ENCODE measurements around the gene LIPT2. TPM values are rescaled to one million over a fixed set of nuclear protein-coding genes. Genes with fewer than 3 reads are reported as not detected.

The LIPT2 gene
- total and polyA plus RNA-seq, 2 of the 4 experiments (the other 2 are of a cell fraction), result 1.7 to 2.9 TPM

- Histone ChIP-seq H2AK9ac (replicated peaks; ENCODE audit: low read depth, low read length, poor library complexity) (no peak overlapping the region), H3K14ac (replicated peaks; ENCODE audit: low read depth, low read length) (no peak overlapping the region), H2BK20ac (ENCODE audit: low read depth, low read length) (no peak overlapping the region), H2AK5ac (ENCODE audit: low read depth, low read length) (no peak overlapping the region), H4K5ac (ENCODE audit: low read depth, low read length) (no peak overlapping the region), H3K4me3 (ENCODE audit: insufficient read depth, low read depth, low read length) (no peak overlapping the region), H3K27me3 (ENCODE audit: control insufficient read depth, insufficient read depth, low read length) (no peaks in the 10 kb centered on the region; the same call in 1 of the 2 replicates), H4K91ac (ENCODE audit: insufficient read depth, low read depth, low read length) (no peak overlapping the region), H2AFZ (replicated peaks; ENCODE audit: low read length, poor library complexity) (no peak overlapping the region), H3K27ac (ENCODE audit: insufficient read depth, low read length) (no peak overlapping the region), H3K79me1 (ENCODE audit: low read depth in 1 of 2, low read length in 2 of 2) (no peaks in the 10 kb centered on the region), H2BK15ac (ENCODE audit: low read depth, low read length) (no peak overlapping the region), H3K9ac (ENCODE audit: low read depth, low read length) (no peak overlapping the region), H3K9me1 (ENCODE audit: insufficient read depth, low read length) (no peaks in the 10 kb centered on the region), H3K4ac (ENCODE audit: low read depth, low read length) (no peak overlapping the region), H4K20me1 (ENCODE audit: insufficient read depth, low read length) (no peaks in the 10 kb centered on the region), H3K4me1 (ENCODE audit: control insufficient read depth, insufficient read depth, low read length) (peaks cover 4% of the 10 kb centered on the region), H3K23ac (ENCODE audit: low read depth, low read length) (no peak overlapping the region), H2BK120ac (ENCODE audit: low read depth, low read length) (no peak overlapping the region), H3K36me3 (ENCODE audit: control insufficient read depth, insufficient read depth, low read length) (no peaks in the 10 kb centered on the region), H3K4me2 (ENCODE audit: low read depth, low read length) (peak overlapping the region; percentile 52; the same call in 1 of the 2 replicates), H4K8ac (ENCODE audit: low read depth in 2 of 2, low read length in 2 of 2) (no peak overlapping the region), H3K56ac (ENCODE audit: extremely low read depth, insufficient read depth, low read length) (no peak overlapping the region), H2BK5ac (ENCODE audit: low read depth, low read length, poor library complexity, severe bottlenecking) (no peak overlapping the region), H3K18ac (ENCODE audit: low read depth, low read length) (no peak overlapping the region; the same call in 1 of the 2 replicates), H3K9me3 (ENCODE audit: control insufficient read depth, insufficient read depth, low read length) (no peaks in the 10 kb centered on the region)
- DNase-seq (peak; percentile 11), ATAC-seq (ENCODE audit: low read depth) (peak; percentile 76)
- TF ChIP-seq SMC3 (IDR thresholded peaks at IDR 0.05; ENCODE audit: low read depth, low read length) (0 out of 2 replicates have a peak, but pooled peaks have one; percentile 10), NFE2L2 (IDR thresholded peaks at IDR 0.05; ENCODE audit: low read depth, low read length) (no peak)
- in situ Hi-C loops (cut with MboI; ENCODE audit: low sequenced_read_pairs), result loop anchor here (10.0 kb wide), 1 partner anchor 478 kb away; no protein-coding TSS in a partner anchor
- intact Hi-C loops (cut with micrococcal nuclease), result loop anchor here (10.0 kb wide), 1 partner anchor 118 kb away; no protein-coding TSS in a partner anchor
- ChIA-PET POLR2A (ENCODE audit: unreplicated experiment) (no interaction called here), CTCF (interaction anchor here (0.6 to 1.0 kb wide), 2 partner anchors 128 to 190 kb away, joined by 3 to 4 read pairs; no protein-coding TSS in a partner anchor)
- dilution Hi-C loops (cut with HindIII; ENCODE audit: low sequenced_read_pairs, unreplicated experiment), result no loop called here
- no CpG with 5 or more reads among the region's 8 CpGs for WGBS, 2 experiments (ENCODE audit: extremely low coverage in 2 of 2, insufficient read length in 1 of 2)
- no TSS peak for BruUV-seq (replicated peaks)
Measured at GRCh38 chr11:74443071-74443864, 50.3 kb downstream of the LIPT2 start.

All from IMR-90 (cell line).